ENCODE results near the gene BGLAP.

Gene BGLAP

GRCh38 chr1:156268336-156268735, 26.4 kb downstream of the BGLAP start:
- no peak overlapping the region for H3K4me3 ChIP-seq (ENCODE audit: control insufficient read depth, low read depth, low read length)
- DNase-seq (ENCODE audit: low read depth), result no peak
- TF ChIP-seq CTCF (conservative IDR thresholded peaks at IDR 0.05; ENCODE audit: control insufficient read depth, insufficient read depth, low read depth, low read length), result no peak

GRCh38 chr1:156270314-156270713, 28.3 kb downstream of the BGLAP start:
- DNase-seq (ENCODE audit: low read depth), result no peak
- TF ChIP-seq CTCF (conservative IDR thresholded peaks at IDR 0.05; ENCODE audit: control insufficient read depth, insufficient read depth, low read depth, low read length), result no peak
- no peak overlapping the region for H3K4me3 ChIP-seq (ENCODE audit: control insufficient read depth, low read depth, low read length)

GRCh38 chr1:156276532-156276931, 34.5 kb downstream of the BGLAP start:
- TF ChIP-seq CTCF (conservative IDR thresholded peaks at IDR 0.05; ENCODE audit: control insufficient read depth, insufficient read depth, low read depth, low read length), result no peak
- H3K4me3 ChIP-seq (ENCODE audit: control insufficient read depth, low read depth, low read length), result no peak overlapping the region

GRCh38 chr1:156276966-156277381, 35.0 kb downstream of the BGLAP start:
- peak; percentile 51 for DNase-seq (ENCODE audit: low read depth)
- no peak for TF ChIP-seq CTCF (conservative IDR thresholded peaks at IDR 0.05; ENCODE audit: control insufficient read depth, insufficient read depth, low read depth, low read length)
- no peak overlapping the region for H3K4me3 ChIP-seq (ENCODE audit: control insufficient read depth, low read depth, low read length)

More at GRCh38 chr1:156276532-156276931, 34.5 kb downstream of the BGLAP start:
- peak; percentile 43 for DNase-seq (ENCODE audit: low read depth)

- no peak for TF ChIP-seq CTCF (conservative IDR thresholded peaks at IDR 0.05; ENCODE audit: control insufficient read depth, insufficient read depth, low read depth, low read length)
- no peak for DNase-seq (ENCODE audit: low read depth)
- no peak overlapping the region for H3K4me3 ChIP-seq (ENCODE audit: control insufficient read depth, low read depth, low read length)
These were observed 37.9 kb downstream of the BGLAP start for GRCh38 chr1:156279837-156280236.

- peak; percentile 57 for DNase-seq (ENCODE audit: low read depth)
- peak overlapping the region; percentile 97 for H3K4me3 ChIP-seq (ENCODE audit: control insufficient read depth, low read depth, low read length)
- peak; percentile 7 for TF ChIP-seq CTCF (conservative IDR thresholded peaks at IDR 0.05; ENCODE audit: control insufficient read depth, insufficient read depth, low read depth, low read length)
These were observed 39.3 kb downstream of the BGLAP start for GRCh38 chr1:156281281-156281680.

All from fibroblast of mammary gland (primary cell).